Right ventricle myocardium superior (tissue), 1 donor: ENCODE data around the gene PLA2G2F. TPM values are rescaled to one million over a fixed set of nuclear protein-coding genes. Genes with fewer than 3 reads are reported as not detected.

Experiments
- ATAC-seq: fragments of 200-7000 bp; cut with Tn5 transposase; one replicate; pipeline ENCODE4 v1.9.1; 2020; ENCODE audit warnings: mild to moderate bottlenecking; ENCODE audit not compliant: poor library complexity
- DNase-seq: peaks from one replicate; pipeline ENCODE4 v3.0.0-alpha.2; 2020
- intact Hi-C: fragments of 100-400 bp; cut with DNase I; formaldehyde crosslinking; loops from one replicate; pipeline ENCODE4 v1.11.2; 2022
- long read RNA-seq: library from polyadenylated mRNA; unstranded; transcript quantifications from one replicate; pipeline ENCODE4 v2.0.0, GENCODE V29; 2021
- total RNA-seq: library from RNA; stranded (reverse); fragmentation: NEBNext Ultra II Directional; extraction: Animal tissue kit (Norgen Biotek cat#: 25700); gene quantifications from one replicate; pipeline ENCODE4 v1.2.1, GENCODE V29; 2021
- donor health status: DM: no; HTN: yes; CAD: no; lungs with severe emphysema.

The PLA2G2F gene, protein sequence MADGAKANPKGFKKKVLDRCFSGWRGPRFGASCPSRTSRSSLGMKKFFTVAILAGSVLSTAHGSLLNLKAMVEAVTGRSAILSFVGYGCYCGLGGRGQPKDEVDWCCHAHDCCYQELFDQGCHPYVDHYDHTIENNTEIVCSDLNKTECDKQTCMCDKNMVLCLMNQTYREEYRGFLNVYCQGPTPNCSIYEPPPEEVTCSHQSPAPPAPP
- total RNA-seq: not detected
- long read RNA-seq: 0 reads

DNA sequence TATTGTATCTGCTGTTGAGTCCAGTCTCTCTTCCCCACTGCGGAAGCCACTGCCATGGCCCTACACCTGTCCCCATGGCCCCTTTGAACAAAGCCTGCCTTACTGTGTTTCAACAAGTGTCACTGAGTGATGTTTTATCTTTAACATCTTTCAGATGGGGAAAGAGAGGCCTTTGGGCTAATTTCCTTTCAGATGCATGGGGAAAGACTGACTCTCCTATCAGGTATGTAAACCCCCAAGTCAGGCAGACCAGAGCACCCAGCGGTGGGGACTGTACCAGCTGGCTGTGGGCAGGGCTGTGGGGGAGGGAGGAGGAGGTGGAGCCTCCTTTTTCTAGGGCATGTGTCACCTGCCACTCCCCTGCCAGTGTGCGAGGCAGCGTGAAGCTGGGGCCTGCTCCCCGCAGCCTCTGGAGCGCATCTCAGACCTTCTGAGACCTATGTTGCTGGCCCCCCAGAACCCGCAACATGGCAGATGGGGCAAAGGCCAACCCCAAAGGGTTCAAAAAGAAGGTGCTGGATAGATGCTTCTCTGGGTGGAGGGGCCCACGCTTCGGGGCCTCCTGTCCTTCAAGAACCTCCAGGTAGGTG lies at the start of gene PLA2G2F:
TSS of gene PLA2G2F (plus strand) at position 363 of the 590 bp plus-strand sequence. CDS start at position 468, 105 bp downstream.
- intact Hi-C loops: no loop called here
- ATAC-seq (no peak), DNase-seq (no peak)

DNA sequence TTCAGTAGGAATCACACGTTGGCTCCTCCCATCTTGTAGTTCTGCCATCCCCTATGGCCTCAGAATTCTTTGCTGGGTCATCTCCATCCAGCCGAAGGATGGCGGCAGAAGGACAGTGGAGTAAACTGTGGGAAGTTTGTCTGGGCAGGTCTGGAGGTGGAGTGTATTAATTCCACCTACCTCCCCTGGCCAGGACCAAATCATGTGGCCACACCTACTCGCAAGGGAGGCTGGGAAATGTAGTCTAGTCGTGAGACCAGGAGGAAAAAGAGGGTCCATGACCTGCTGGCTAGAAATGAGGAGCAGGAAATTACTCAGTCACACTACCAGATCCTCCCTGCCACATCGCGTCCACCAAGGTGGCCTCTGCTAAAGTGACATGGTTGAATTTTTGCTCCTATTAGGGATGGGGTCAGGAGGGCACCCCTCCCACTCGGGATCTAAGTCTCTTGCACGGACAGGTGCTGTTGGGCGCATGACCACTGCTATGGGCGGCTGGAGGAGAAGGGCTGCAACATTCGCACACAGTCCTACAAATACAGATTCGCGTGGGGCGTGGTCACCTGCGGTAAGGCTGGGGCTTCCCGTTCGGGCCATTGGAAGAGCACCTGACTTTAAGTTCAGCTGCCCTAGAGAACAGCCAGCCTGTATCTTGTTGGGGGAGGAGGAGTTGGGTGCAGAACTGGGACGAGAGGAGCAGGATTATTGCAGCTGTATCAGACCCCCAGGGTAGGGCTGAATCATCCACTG lies 49.6 kb upstream of the PLA2G2F start:
- intact Hi-C loops: loop anchor here (5.0 to 10.0 kb wide), 2 partner anchors 112 to 405 kb away; partner anchors contain the start of gene PLA2G2A
- DNase-seq (no peak), ATAC-seq (no peak)

DNA sequence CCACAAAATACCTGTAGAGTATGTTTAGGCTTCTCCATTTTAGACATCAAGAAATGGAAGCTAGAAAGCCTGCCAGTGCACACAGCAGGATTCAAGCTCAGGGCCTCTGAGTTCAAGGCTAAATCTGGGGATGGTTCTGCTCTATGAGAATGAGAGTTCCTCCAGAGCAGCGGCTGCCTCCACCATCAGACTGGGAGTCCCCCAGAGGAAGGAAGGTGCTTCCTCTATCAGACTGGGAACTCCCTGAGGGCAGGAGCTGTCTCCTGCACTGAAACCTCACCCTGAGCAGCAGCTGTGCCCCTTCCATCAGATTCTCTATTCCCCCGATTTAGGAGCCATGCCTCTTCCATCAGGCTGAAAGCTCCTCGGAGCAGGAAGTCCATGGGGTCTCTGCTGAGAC lies 49.0 kb upstream of the PLA2G2F start:
- no peak for DNase-seq
- no peak for ATAC-seq

DNA sequence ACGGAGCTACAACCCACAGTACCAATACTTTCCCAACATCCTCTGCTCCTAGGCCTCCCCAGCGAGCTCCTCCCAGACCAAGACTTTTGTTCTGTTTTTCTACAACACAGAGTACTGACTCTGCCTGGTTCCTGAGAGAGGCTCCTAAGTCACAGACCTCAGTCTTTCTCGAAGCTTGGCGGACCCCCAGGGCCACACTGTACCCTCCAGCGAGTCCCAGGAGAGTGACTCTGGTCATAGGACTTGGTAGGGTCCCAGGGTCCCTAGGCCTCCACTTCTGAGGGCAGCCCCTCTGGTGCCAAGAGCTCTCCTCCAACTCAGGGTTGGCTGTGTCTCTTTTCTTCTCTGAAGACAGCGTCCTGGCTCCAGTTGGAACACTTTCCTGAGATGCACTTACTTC lies 48.5 kb upstream of the PLA2G2F start:
- ATAC-seq (no peak), DNase-seq (no peak)
- intact Hi-C loops: loop anchor here (5.0 to 10.0 kb wide), 2 partner anchors 113 to 404 kb away; partner anchors contain the start of gene PLA2G2A

More for the DNA sequence above, 49.0 kb upstream of the PLA2G2F start:
- intact Hi-C loops: loop anchor here (5.0 to 10.0 kb wide), 2 partner anchors 113 to 405 kb away; partner anchors contain the start of gene PLA2G2A

DNA sequence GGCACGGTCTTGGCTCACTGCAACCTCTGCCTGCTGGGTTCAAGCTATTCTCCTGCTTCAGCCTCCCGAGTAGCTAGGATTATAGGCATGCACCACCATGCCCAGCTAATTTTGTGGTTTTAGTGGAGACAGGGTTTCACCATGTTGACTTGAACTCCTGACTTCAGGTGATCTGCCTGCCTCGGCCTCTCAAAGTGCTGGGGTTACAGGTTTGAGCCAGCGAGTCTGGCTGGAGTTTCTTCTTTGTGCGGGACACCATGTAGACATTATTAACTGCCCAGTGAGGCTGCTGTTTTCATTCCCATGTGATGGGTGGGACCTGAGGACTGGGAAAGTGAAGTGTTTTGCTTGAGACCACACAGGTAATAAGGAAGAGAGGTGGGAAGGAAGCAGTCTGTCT lies 45.8 kb upstream of the PLA2G2F start:
- intact Hi-C loops: loop anchor here (5.0 to 10.0 kb wide), 2 partner anchors 116 to 401 kb away; partner anchors contain the start of gene PLA2G2A
- DNase-seq: no peak
- ATAC-seq: no peak

DNA sequence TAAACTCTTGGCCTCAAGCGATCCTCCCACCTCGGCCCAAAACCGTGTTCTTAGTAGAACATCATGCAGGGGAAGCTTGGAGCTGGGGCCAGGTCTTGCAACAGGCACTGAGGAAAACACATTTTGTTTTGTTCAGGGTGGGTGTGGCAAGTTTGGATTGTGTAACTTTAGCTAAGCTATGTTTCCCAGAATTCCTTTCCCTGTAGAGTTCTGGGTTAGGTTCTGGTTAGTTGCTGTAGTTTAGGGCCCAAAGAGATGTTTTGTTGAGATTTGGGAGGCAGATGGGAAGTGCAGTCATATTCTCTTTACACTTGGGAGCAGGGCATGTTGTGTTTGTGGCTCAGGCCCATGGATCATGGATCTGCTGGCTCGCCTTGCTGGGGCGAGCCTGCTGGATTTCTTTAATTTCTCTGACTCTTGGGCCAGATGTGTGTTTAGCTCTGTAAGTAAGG lies 45.2 kb upstream of the PLA2G2F start:
- ATAC-seq (peak; percentile 74), DNase-seq (peak; percentile 88)
- intact Hi-C loops: loop anchor here (5.0 to 10.0 kb wide), 2 partner anchors 117 to 401 kb away; partner anchors contain the start of gene PLA2G2A

DNA sequence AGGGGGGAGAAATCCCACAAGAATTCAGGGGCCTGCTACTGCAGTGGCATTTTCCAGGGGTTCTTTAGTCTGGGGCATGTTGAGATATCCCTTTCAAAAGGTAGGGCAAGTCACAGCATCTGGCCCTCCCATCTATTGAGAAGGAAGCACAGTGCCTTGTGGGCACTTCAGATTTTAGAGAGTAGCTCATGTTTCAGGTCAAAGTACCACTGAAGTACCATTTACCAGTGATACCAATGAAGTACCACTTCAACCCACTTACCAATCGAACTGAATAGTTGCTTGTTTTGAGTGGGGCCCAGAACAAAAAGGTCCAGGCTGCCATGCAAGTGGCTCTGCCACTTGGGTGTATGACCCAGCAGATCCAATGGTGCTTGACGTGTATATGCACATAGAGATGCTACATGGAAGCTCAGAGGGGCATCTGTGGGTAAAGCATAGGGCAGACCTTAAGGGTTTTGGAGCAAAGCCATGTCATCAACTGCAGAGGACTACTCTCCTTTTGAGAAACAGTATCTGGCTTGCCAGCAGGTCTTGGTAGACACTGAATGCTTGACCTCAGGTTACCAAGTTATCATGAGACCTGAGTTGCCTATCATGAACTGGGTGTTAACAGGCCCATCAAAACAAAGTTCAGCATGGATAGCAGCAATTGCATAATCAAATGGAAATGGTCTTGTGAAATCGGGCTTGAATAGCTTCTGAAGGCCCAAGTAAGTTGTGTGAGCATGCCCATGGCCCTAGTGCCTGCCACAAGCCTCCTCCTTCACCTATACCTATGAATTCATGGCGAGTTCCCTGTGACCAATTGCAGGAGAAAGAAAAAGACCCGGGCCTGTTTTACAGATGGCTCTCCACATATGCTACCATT lies 43.3 kb upstream of the PLA2G2F start:
- DNase-seq (no peak), ATAC-seq (peak; percentile 3)
- intact Hi-C loops: loop anchor here (10.0 kb wide), 1 partner anchor 399 kb away; no protein-coding TSS in a partner anchor

DNA sequence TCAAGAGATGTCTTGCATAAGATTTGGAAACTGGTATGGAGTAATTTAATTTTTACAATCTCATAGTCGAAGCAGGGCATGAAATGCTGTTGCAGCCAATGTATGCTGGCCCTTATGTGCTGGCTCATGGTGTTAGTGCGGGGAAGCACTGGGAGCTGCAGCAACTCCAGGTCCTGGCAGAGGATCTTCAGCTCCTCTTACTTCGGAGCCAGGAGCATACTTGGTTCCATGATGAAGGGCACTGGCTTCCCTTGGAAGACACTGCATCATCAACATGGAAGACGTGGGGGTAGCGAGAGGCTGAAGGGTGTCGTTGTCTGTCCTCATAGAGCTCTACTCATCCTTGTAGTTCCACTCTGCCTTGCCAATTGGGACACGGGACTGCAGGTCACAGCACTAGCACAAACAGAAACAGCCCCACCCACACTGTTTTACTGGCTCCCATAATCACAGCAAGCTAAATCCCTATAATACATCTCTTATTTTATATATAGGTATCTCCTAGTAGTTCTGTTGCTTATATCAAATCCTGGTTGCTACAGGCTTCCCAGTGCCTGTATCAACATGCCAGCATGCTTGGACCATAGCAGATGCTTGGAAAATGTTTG lies 42.2 kb upstream of the PLA2G2F start:
- ATAC-seq: no peak
- no peak for DNase-seq
- intact Hi-C loops: loop anchor here (10.0 kb wide), 1 partner anchor 398 kb away; no protein-coding TSS in a partner anchor

DNA sequence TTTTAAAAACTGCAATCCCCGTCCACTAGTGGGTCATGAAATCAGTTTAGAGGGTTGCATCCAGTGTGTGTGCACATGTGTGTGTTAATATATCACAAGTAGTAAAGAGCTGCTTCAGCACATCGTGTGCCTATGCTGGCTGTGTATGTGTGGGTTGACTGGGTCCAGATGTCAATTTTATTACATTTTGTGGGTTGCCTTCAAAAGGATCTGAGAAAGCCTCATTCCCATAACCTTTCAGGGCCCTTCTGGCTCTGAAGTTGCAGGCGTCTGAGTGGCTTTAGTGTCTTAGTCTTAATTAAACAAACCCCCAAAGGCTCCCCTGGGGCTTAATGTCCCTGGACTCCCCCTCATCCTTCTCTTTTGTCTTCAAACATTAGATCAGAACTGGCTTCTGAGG lies 39.6 kb upstream of the PLA2G2F start:
- intact Hi-C loops: loop anchor here (10.0 kb wide), 1 partner anchor 395 kb away; no protein-coding TSS in a partner anchor
- ATAC-seq: no peak
- no peak for DNase-seq

DNA sequence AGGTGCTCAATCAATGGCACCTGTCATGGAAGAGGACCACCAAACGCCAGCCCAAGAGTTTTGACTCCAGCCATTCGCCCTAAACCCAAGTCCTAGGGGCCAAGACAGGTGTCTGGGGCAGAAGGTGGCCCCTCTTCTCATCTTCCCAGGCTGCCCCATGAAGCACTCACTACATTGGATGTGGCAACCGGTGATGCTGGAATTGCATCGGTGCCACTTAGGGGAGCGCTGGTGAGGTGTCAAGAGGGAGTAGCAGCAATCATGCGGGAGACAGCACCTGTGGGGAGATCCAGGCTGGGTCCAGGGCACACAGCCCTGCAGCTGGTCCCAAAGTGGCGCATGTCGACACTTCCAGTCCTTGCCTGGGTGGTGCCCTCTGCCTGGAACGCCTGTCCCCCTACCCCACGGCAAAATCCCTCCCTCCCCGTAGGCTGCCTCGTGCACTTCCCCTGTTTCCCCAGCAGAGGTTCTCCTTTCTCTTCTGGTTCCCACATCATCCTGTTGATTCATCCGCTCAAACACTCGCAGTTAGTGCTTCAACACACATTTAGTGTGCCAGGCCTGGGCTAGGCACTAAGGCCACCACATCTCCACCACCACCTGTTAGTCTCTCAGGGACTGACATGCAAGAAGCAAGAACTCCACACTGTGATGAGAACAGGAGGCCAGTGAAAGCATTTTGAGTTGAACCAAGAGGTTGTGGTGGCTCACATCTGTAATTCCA lies 38.3 kb upstream of the PLA2G2F start:
- DNase-seq: no peak
- ATAC-seq: peak; percentile 83
- intact Hi-C loops: loop anchor here (1.0 kb wide), 1 partner anchor 52 kb away; no protein-coding TSS in a partner anchor

DNA sequence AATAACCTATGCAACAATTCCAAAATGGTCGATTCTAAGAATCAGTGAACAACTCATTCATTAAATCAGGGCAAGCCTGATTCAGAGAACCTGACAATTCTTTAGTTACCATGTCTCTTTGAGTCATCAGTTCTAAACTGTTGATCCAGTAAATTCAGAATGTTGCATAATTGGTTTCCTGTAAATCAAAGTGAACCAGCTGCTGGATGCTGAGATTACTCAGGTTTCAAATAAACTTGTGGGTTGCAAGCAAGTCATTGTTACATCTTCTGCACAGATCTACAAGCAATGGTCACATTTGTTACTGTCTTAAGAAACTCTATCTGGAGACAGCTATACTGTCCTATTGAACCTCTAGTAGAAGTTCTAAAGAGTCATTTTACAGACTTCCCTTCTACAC lies 36.2 kb upstream of the PLA2G2F start:
- intact Hi-C loops: no loop called here
- ATAC-seq: no peak
- DNase-seq: no peak

DNA sequence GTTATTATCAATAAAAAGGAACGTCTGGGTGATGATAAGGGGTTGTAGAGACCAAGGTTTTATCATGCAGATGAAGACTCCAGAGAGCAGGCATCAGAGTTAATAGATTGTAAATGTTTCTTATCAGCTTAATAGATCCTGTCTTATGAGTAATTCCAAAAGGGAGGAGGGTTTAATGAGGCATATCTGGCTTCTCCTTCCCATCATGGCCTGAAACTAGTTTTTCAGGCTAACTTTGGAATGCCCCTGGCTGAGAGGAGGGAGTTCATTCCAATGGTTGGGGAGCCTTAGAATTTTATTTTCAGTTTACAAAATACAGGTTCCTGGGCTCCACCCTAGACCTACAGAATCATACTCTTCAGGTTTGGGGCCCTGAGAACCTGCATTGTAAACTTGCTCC lies 33.3 kb upstream of the PLA2G2F start:
- no peak for DNase-seq
- intact Hi-C loops: no loop called here
- ATAC-seq: no peak

DNA sequence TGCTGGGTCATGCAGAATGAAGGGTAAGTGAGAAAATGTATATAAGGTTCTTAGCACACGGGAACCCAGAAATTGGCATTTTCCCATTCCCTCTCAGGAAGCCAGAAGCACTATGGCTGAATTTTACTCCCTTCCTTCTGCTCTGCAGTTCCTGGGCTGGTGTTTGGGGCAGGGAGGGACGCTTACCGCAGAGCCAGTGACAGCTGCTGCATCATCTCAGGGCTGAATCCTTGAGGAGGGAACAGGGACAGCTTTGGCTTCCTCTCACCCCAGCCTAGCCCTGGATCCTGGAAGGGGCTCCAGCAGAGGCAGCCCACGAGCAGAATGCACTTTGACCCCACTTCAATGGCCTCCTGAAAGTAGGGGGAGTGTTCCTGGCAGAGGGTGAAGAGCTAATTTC lies 31.8 kb upstream of the PLA2G2F start:
- DNase-seq (no peak), ATAC-seq (no peak)
- intact Hi-C loops: no loop called here

DNA sequence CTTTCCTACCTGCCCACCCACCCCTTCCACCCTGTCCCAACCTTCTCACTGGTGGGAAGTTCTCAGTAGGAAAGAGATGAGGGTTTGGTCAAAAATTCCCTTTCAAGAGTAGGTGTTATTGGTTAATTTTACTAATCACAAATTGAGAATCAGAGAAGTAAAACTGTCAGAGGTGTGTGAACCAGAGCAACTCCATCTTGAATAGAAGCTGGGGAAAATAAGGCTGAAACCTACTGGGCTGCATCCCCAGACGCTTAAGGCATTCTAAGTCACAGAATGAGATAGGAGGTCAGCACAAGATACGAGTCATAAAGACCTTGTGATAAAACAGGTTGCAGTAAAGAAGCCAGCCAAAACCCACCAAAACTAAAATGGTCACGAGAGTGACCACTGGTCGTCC lies 31.3 kb upstream of the PLA2G2F start:
- ATAC-seq: no peak
- intact Hi-C loops: no loop called here
- DNase-seq: no peak

DNA sequence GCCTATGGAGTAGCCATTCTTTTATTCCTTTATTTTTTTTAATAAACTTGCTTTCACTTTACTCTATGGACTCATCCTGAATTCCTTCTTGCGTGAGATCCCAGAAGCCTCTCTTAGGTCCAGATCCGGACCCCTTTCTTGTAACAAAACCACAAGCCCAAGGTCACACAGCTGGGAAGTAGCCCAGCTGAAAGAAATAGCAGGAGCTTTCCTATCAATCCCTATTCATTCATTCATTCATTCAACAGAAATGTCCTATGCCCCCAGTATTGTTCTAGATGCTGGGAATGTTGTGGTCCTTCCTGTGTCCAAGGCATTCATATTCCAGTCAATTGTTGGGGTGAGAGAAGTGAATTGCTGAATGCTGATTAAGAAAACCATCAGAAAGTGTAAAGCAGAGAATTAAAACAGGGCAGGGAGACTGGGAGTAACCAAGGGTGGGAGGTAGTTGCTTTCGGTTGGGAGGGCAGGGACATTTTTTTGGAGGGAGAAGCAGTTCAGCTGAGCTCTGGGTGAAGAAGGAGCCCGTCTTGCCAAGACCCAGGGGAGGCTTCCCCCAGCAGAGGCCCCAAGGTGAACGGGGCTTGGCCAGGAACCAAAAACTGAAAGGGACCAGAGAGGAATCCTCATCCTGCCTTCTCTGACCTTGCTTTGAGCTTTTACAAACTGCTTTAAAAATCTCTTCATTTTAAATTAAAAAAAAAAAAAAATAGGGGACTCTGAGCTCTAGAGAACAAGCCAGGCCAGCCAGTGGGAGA lies 30.6 kb upstream of the PLA2G2F start:
- DNase-seq: no peak
- intact Hi-C loops: no loop called here
- ATAC-seq: no peak

DNA sequence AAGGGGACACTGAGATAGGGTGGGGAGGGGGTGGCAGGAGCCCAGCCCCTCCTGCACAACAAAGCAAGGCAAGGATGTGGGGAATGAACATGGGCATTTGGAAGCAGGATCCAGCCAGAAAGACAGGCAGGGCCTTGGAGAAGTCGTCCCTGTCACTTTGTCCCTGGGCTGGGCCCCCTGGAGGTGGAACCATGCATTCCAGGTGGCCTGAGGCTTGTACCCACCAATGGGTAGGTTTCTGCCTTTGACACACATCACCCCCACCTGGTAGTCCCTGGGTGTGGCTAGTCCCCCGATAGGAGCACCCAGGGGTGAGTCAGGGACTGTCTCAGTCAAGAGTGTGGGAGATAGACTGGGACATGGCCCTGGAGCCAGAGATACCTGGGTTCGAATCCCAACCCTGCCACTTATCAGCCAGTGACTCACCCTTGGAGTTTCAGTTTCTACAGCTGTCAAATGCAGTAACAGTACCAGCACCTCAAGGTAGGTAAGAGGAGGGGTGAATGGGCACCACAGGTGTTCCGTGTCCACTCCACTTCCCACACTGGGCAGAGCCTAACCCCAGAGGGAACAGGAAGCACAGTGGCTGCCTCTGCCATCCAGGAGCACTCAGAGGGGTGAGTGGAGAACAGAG lies 29.8 kb upstream of the PLA2G2F start:
- no peak for DNase-seq
- intact Hi-C loops: no loop called here
- ATAC-seq: no peak
